HepG2 (cell line): ENCODE results near the gene THOP1. TPM values are rescaled to one million over a fixed set of nuclear protein-coding genes. Genes with fewer than 3 reads are reported as not detected.

Experiments
- ADNP ChIP-seq: sonication (generic); formaldehyde crosslinking; IDR thresholded peaks from 2 replicates; pipeline ENCODE4 v1.4.0; 2020; ENCODE audit warnings: missing genetic modification reagents
- CAMTA2 ChIP-seq: sonication (generic); formaldehyde crosslinking; IDR thresholded peaks from 2 replicates; pipeline ENCODE4 v1.4.0; 2020; ENCODE audit warnings: mild to moderate bottlenecking, missing genetic modification reagents, borderline replicate concordance
- CBX5 ChIP-seq: sonication (generic); formaldehyde crosslinking; IDR thresholded peaks from 2 replicates; pipeline ENCODE4 v1.4.0; 2020; ENCODE audit warnings: missing genetic modification reagents, borderline replicate concordance
- CCDC6 ChIP-seq: sonication (generic); formaldehyde crosslinking; IDR thresholded peaks from 2 replicates; pipeline ENCODE4 v1.8.1; 2022; ENCODE audit warnings: mild to moderate bottlenecking, missing genetic modification reagents, moderate library complexity
- CHD2 ChIP-seq: IDR thresholded peaks from 2 replicates; pipeline ENCODE4 v1.6.1; 2011; ENCODE audit warnings: low read depth, low read length, improper control_type of control experiment
- CREB1 ChIP-seq, 2 experiments: fragments of 450-650 bp in 1 of 2; IDR thresholded peaks; 2 replicates each; pipeline ENCODE4 v1.6.1; 2016 to 2017; ENCODE audit warnings: control low read depth in 1 of 2, mild to moderate bottlenecking in 1 of 2, missing compliant biosample characterization in 1 of 2, missing genetic modification characterization in 1 of 2
- ETV5 ChIP-seq: IDR thresholded peaks from 2 replicates; pipeline ENCODE4 v1.6.1; 2018; ENCODE audit warnings: missing biosample characterization, missing genetic modification reagents, inconsistent platforms, borderline replicate concordance
- HDAC1 ChIP-seq: sonication (generic); formaldehyde crosslinking; IDR thresholded peaks from 2 replicates; pipeline ENCODE4 v1.5.1; 2020; ENCODE audit warnings: mild to moderate bottlenecking, missing genetic modification reagents
- HMGXB4 ChIP-seq, 2 experiments: sonication (generic) in 1 of 2; formaldehyde crosslinking in 1 of 2; IDR thresholded peaks; 2 replicates each; pipeline versions ENCODE4 v1.4.0 to v1.6.1; 2018 to 2020; ENCODE audit warnings: missing genetic modification reagents in 2 of 2, borderline replicate concordance in 1 of 2, low read depth in 1 of 2, mild to moderate bottlenecking in 1 of 2, missing biosample characterization in 1 of 2
- HOXA9 ChIP-seq: sonication (generic); formaldehyde crosslinking; IDR thresholded peaks from 2 replicates; pipeline ENCODE4 v1.8.1; 2022; ENCODE audit warnings: missing genetic modification reagents, mild to moderate bottlenecking, moderate library complexity, borderline replicate concordance
- NAIF1 ChIP-seq: sonication (generic); formaldehyde crosslinking; IDR thresholded peaks from 2 replicates; pipeline ENCODE4 v1.5.0; 2020; ENCODE audit warnings: mild to moderate bottlenecking, missing genetic modification reagents, borderline replicate concordance
- NCOA5 ChIP-seq: sonication (generic); formaldehyde crosslinking; IDR thresholded peaks from 2 replicates; pipeline ENCODE4 v1.4.0; 2020; ENCODE audit warnings: missing genetic modification reagents
- RARA ChIP-seq: IDR thresholded peaks from 2 replicates; pipeline ENCODE4 v1.6.1; 2016; ENCODE audit warnings: missing genetic modification reagents, missing compliant biosample characterization
- THYN1 ChIP-seq: sonication (generic); formaldehyde crosslinking; IDR thresholded peaks from 2 replicates; pipeline ENCODE4 v1.8.1; 2023; ENCODE audit warnings: low read depth, mild to moderate bottlenecking, moderate library complexity, missing genetic modification reagents, borderline replicate concordance
- TIGD3 ChIP-seq: sonication (generic); formaldehyde crosslinking; IDR thresholded peaks from 2 replicates; pipeline ENCODE4 v1.5.1; 2020; ENCODE audit warnings: mild to moderate bottlenecking, missing genetic modification reagents, borderline replicate concordance
- TOE1 ChIP-seq: sonication (generic); formaldehyde crosslinking; IDR thresholded peaks from 2 replicates; pipeline ENCODE4 v1.4.0; 2020; ENCODE audit warnings: mild to moderate bottlenecking, missing genetic modification reagents
- ZNF644 ChIP-seq: IDR thresholded peaks from 2 replicates; pipeline ENCODE4 v1.6.1; 2016; ENCODE audit warnings: low read depth
- ZNF746 ChIP-seq: sonication (generic); formaldehyde crosslinking; IDR thresholded peaks from 2 replicates; pipeline ENCODE4 v1.8.0; 2022; ENCODE audit warnings: mild to moderate bottlenecking, missing genetic modification reagents
- ZNF768 ChIP-seq: sonication (generic); formaldehyde crosslinking; IDR thresholded peaks from 2 replicates; pipeline ENCODE4 v1.4.0; 2020; ENCODE audit warnings: missing genetic modification reagents
- polyA plus RNA-seq, 8 experiments: library from polyadenylated mRNA; depleted of rRNA in 3 of 8; stranded (reverse) in 7 of 8; unstranded in 1 of 8; fragments of >200 nt; fragmentation: Illumina TruSeq in 4 of 8; extraction: Trizol in 4 of 8; gene quantifications; 2 replicates each; pipeline versions ENCODE4 v1.2.1 to v1.2.3, GENCODE V29; 2011 to 2016; ENCODE audit warnings: low read depth in 4 of 8, missing spikeins in 1 of 8, mixed read lengths in 1 of 8; ENCODE audit not compliant: insufficient read depth in 1 of 8
- total RNA-seq, 5 experiments: library from RNA; depleted of rRNA; stranded (reverse); fragments of >200 nt; fragmentation: Illumina TruSeq; extraction: Trizol; gene quantifications; 2 replicates each; pipeline ENCODE4 v1.2.3, GENCODE V29; 2016; ENCODE audit warnings: low read depth in 1 of 5
- TF ChIP-seq, protein P1 (sequence below): sonication (generic); formaldehyde crosslinking; conservative IDR thresholded peaks from 2 replicates; pipeline ENCODE4 v1.4.0; 2020; ENCODE audit warnings: mild to moderate bottlenecking, missing genetic modification reagents, moderate library complexity
- TF ChIP-seq, protein P2 (sequence below): sonication (generic); formaldehyde crosslinking; IDR thresholded peaks from 2 replicates; pipeline ENCODE4 v1.4.0; 2020; ENCODE audit warnings: mild to moderate bottlenecking, missing genetic modification reagents

THOP1 gene
- total and polyA plus RNA-seq, 2 of the 13 experiments (the other 11 are each of a cell fraction or from before 2014, with no cell fraction given): 74.4 to 116 TPM

- TF ChIP-seq ETV5 (CRISPR knock-in tag) (peak; percentile 67), ZNF768 (peak; percentile 44; the same call in 1 of the 2 replicates), CAMTA2 (no peak), HMGXB4 (CRISPR knock-in tag; IDR thresholded peaks at IDR 0.05; ENCODE audit: borderline replicate concordance in 1 of 2, low read depth in 1 of 2) (peak; percentile 89 to 92; a peak in 3 of 4 replicates), THYN1 (CRISPR knock-in tag) (no peak), CBX5 (peak; percentile 91; the same call in 1 of the 2 replicates), HOXA9 (CRISPR knock-in tag) (no peak), CREB1 (IDR thresholded peaks at IDR 0.05) (peak; percentile 75), CREB1 (CRISPR knock-in tag; IDR thresholded peaks at IDR 0.05) (no peak), RARA (no peak; the same call in 1 of the 2 replicates), NCOA5 (CRISPR knock-in tag) (no peak), TOE1 (no peak), ADNP (CRISPR knock-in tag) (no peak), CCDC6 (CRISPR knock-in tag) (peak; percentile 37; the same call in 1 of the 2 replicates), ZNF644 (CRISPR knock-in tag) (no peak), CHD2 (peak; percentile 36; the same call in 1 of the 2 replicates), NAIF1 (no peak), HDAC1 (CRISPR knock-in tag) (peak; percentile 81), TIGD3 (CRISPR knock-in tag) (no peak), ZNF746 (CRISPR knock-in tag) (0 out of 2 replicates have a peak, but pooled peaks have one; percentile 59)
- TF ChIP-seq, protein P1, sequence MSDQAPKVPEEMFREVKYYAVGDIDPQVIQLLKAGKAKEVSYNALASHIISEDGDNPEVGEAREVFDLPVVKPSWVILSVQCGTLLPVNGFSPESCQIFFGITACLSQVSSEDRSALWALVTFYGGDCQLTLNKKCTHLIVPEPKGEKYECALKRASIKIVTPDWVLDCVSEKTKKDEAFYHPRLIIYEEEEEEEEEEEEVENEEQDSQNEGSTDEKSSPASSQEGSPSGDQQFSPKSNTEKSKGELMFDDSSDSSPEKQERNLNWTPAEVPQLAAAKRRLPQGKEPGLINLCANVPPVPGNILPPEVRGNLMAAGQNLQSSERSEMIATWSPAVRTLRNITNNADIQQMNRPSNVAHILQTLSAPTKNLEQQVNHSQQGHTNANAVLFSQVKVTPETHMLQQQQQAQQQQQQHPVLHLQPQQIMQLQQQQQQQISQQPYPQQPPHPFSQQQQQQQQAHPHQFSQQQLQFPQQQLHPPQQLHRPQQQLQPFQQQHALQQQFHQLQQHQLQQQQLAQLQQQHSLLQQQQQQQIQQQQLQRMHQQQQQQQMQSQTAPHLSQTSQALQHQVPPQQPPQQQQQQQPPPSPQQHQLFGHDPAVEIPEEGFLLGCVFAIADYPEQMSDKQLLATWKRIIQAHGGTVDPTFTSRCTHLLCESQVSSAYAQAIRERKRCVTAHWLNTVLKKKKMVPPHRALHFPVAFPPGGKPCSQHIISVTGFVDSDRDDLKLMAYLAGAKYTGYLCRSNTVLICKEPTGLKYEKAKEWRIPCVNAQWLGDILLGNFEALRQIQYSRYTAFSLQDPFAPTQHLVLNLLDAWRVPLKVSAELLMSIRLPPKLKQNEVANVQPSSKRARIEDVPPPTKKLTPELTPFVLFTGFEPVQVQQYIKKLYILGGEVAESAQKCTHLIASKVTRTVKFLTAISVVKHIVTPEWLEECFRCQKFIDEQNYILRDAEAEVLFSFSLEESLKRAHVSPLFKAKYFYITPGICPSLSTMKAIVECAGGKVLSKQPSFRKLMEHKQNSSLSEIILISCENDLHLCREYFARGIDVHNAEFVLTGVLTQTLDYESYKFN (CRISPR knock-in tag): peak; percentile 52
- TF ChIP-seq, protein P2, sequence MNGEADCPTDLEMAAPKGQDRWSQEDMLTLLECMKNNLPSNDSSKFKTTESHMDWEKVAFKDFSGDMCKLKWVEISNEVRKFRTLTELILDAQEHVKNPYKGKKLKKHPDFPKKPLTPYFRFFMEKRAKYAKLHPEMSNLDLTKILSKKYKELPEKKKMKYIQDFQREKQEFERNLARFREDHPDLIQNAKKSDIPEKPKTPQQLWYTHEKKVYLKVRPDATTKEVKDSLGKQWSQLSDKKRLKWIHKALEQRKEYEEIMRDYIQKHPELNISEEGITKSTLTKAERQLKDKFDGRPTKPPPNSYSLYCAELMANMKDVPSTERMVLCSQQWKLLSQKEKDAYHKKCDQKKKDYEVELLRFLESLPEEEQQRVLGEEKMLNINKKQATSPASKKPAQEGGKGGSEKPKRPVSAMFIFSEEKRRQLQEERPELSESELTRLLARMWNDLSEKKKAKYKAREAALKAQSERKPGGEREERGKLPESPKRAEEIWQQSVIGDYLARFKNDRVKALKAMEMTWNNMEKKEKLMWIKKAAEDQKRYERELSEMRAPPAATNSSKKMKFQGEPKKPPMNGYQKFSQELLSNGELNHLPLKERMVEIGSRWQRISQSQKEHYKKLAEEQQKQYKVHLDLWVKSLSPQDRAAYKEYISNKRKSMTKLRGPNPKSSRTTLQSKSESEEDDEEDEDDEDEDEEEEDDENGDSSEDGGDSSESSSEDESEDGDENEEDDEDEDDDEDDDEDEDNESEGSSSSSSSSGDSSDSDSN (CRISPR knock-in tag): peak; percentile 83
Observed at GRCh38 chr19:2819540-2820111, 34.3 kb downstream of the THOP1 start, which contains the start of gene ZNF554 (continued).
